GM18498 (cell line): ENCODE measurements around the gene ZNF841.
"Not testable (repeated sequence)": the region's sequence is repeated elsewhere in the genome, so short reads cannot be mapped to it uniquely, and the experiment has no call there.

Experiments used
- ATAC-seq: cut with Tn5 transposase; IDR thresholded peaks from one replicate; pipeline ENCODE4 v1.9.1; 2021; ENCODE audit warnings: mild to moderate bottlenecking, moderate library complexity; ENCODE audit not compliant: unreplicated experiment

Gene ZNF841

DNA sequence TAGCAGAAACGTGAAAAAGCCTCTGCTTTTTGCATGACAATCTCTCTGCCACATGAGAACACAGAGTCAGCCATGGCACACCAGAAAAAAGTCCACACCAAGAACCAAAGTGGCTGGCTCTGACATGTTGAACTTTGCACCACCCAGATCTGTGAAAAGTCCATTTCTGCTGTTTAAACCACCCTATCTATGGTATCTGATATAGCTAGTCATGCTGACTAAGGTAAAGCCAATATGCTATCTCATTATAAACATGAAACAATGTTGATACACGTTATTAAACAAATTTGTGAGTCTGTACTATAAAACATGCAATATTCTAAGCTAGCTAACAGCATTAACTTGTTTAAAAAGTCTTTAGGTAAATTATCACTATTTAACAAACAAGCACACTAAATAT, 25.9 kb downstream of the ZNF841 start:
- no peak for ATAC-seq

DNA sequence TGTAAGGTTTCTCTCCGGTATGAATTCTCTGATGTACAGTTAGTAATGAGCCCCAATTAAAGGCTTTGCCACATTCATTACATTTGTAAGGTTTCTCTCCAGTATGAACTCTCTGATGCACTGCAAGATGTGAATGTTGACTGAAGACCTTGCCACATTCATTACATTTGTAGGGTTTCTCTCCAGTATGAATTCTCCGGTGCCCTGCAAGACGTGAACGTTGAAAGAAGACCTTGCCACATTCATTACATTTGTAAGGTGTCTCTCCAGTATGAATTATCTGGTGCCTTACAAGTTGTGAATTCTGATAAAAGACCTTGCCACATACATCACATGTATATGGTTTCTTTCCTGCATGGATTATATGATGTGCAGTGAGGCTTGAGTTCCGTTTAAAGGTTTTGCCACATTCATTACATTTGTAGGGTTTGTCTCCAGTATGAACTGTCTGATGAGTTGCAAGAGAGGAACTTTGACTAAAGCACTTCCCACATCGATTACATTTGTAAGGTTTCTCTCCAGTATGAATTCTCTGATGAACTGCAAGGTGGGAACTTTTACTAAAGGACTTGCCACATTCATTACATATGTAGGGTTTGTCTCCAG, 29.2 kb downstream of the ZNF841 start:
- no peak for ATAC-seq

DNA sequence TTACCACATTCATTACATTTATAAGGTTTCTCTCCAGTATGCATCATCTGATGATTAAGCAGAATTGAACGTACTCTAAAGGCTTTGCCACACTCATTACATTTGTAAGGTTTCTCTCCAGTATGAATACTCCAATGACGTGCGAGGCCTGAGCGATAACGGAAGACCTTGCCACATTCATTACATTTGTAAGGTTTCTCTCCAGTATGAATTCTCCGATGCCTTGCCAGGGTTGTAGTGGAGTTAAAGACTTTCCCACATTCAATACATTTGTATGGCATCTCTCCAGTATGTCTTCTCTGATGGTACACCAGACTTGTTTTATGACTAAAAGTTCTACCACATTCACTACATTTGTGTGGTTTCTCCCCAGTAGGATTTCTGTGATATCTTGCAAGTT, 30.2 kb downstream of the ZNF841 start:
- no peak for ATAC-seq

DNA sequence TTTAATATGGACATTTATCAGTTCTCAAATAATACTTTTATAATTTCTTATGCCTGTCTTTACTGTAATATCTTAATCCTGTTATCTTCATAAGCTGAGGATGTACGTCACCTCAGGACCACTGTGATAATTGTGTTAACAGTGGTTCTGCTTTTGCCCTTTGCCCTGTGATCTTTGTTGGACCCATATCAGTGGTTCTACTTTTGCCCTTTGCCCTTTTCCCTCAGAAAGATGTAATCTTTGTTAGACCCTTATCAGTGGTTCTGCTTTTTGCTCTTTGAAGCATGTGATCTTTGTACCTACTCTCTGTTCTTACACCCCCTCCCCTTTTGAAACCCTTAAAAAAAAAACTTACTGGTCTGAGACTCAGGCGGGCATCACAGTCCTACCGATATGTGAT, 39.1 kb downstream of the ZNF841 start:
- not testable (repeated sequence) for ATAC-seq

DNA sequence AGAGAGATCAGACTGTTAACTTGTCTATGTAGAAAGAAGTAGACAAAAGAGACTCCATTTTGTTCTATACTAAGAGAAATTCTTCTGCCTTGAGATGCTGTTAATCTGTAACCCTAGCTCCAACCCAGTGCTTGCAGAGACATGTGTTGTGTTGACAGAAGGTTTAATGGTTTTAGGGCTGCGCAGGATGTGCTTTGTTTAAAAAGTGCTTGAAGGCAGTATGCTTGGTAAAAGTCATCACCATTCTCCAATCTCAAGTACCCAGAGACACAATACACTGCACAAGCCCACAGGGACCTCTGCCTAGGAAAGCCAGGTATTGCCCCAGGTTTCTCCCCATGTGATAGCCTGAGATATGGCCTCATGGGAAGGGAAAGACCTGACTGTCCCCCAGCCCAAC, 43.8 kb downstream of the ZNF841 start:
- not testable (repeated sequence) for ATAC-seq

DNA sequence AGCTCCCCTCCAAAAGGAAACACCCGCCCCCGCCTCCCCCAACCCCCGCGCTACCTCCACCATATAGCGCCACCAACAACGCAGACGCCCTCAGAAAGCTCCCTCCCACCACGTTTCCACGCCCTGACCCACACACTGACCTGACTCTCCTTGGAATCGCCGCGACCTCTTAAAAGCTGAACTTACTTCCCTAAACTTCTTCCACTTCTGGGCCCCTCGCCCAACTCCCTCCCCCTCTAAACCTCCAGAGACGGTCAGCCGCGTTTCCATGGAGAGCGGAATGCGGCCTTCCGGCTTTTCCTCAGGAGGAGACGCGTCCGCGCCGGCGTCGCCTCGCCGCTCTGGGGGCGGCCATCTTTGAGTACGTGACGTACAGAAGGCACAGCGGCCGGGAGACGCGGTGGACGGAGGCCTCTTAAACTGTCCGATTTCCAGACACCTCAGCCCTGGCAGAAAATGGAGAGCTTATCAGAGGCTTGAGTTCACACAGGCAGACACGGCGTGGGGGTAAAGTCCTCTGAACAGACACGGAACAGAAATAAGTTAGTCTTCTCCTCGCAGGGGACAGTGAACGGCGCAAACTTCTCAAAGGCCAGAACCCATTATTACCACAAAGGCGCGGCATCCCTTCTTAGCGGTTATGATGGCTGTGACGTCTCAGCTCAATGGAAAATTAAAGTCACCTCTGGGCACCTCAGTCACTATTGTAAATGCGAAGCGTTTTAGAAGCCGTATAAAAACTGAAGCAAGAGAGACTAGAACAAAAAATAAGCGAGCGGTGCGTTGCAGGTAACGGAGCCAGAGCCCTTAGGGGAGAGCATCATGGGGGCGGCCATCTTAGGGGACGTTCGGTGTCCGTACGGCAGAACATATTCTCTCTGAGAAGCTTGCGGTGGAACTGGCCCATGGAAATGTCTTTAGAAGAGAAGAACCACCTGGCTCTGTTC, 46.7 kb downstream of the ZNF841 start, which contains the start of gene ZNF432:
Gene ZNF432 (minus strand): TSS at position 284 of the 947 bp plus-strand sequence. CDS start 1,970 bp downstream, outside the sequence.
- ATAC-seq = peak; percentile 93

DNA sequence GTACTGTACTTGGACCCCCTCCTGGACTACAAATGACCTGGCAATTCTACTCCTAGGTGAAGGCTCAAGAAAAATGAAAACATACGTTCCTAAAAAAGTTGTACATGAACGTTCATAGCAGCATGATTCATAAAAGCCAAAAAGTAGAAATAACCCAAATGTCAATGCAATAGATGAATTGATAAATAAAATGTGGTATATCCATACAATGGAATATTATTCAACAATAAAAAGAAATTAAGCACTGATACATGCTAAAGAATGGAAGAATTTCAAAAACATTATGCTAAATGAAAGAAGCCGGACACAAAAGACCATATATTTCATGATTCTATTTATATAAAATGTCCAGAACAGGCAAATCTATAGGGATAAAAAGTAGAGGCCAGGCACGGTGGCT, 56.4 kb downstream of the ZNF841 start:
- no peak for ATAC-seq

DNA sequence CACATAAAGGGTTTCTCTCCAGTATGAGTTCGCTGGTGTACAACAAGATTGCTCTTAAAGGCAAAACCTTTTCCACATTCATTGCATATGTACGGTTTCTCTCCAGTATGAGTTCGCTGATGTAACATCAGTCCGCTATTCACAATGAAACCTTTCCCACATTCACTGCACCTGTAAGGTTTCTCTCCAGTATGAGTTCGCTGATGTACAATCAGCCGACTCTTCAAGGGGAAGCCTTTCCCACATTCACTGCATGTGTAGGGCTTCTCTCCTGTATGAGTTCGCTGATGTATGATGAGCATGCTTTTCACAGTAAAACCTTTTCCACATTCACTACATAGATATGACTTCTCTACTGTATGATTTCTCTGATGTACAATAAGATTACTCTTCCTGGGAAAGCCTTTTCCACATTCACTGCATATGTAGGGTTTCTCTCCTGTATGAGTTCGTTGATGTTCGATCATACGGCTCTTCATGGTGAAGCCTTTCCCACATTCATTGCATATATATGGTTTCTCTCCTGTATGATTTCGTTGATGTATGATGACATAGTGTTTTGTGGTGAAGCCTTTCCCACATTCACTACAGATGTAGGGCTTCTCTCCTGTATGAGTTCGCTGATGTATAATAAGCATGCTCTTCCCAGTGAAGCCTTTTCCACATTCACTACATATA, 61.4 kb downstream of the ZNF841 start:
- ATAC-seq = no peak

DNA sequence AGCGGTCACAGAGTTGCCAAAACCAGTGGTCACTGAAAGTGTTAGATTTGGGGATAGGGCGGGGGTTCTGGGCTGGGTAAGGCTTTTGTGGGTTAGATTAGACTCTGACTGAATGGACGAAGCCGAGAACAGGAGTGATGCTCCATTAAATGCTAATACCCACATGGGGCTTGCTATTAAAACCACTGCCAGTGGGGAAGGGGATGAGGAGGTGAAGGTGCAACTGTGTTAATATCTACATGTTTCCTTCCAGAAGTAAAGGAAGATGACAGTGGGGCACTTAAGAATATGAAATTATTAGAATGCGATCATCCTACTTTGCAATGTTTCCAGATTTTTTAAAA, 66.8 kb downstream of the ZNF841 start:
- ATAC-seq = peak; percentile 22

DNA sequence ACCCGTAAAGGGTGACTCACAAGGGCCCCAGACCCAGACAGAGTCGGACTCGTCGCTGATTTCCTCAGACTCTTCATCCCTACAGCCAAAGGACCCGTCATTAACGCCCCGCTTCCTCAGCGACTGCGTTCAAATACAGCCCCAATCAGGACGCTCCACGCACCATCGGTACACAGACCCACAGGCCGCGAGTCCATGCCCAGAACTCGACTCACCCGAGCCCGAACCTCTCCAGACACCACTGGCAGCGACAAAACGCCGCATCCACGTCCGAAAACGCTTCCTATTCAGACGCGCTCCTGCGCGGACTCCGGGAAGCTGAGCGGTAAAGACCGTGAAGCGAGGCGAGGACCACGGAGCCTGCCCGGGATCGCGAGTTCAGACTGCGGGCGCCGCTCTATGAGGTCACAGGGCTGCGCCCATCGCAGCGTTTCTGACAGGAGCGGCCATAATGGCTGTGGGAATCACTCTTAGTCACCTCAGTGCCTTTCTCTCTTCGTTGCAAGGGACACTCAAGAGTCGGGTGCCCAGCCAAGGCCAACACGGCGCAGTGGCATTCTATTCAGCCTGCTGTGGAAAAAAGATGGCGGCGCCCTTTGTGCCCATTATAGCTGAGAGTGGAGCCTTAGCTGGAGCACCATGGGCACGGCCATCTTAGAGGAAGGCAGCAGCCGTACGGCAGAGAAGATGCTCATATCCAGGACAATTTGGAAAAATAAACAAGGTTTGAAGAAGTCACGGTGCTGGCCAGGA, 67.4 kb downstream of the ZNF841 start, which contains the start of gene ZNF614:
Gene ZNF614 (minus strand): TSS at position 353 of the 753 bp plus-strand sequence. CDS start 2,634 bp downstream, outside the sequence.
- ATAC-seq = peak; percentile 90

DNA sequence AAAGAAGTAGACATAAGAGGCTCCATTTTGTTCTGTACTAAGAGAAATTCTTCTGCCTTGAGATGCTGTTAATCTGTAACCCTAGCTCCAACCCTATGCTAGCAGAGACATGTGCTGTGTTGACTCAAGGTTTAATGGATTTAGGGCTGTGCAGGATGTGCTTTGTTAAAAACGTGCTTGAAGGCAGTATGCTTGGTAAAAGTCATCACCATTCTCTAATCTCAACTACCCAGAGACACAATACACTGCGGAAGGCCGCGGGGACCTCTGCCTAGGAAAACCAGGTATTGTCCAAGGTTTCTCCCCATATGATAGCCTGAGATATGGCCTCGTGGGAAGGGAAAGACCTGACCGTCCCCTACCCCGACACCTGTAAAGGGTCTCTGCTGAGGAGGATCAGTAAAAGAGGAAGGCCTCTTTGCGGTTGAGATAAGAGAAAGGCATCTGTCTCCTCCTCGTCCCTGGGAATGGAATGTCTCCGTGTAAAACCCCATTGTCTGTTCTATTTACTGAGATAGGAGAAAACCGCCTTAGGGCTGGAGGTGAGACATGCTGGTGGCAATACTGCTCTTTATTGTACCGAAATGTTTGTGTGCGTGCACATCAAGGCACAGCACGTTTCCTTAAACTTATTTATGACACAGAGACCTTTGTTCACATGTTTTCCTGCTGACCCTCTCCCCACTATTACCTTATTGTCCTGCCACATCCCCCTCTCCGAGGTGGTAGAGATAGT, 69.1 kb downstream of the ZNF841 start:
- not testable (repeated sequence) for ATAC-seq

DNA sequence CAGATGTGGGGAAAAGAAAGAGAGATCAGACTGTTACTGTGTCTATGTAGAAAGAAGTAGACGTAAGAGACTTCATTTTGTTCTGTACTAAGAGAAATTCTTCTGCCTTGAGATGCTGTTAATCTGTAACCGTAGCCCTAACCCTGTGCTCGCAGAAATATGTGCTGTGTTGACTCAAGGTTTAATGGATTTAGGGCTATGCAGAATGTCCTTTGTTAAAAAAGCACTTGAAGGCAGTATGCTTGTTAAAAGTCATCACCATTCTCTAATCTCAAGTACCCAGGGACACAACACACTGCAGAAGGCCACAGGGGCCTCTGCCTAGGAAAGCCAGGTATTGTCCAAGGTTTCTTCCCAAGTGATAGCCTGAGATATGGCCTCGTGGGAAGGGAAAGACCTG, 71.1 kb downstream of the ZNF841 start:
- ATAC-seq = not testable (repeated sequence)

DNA sequence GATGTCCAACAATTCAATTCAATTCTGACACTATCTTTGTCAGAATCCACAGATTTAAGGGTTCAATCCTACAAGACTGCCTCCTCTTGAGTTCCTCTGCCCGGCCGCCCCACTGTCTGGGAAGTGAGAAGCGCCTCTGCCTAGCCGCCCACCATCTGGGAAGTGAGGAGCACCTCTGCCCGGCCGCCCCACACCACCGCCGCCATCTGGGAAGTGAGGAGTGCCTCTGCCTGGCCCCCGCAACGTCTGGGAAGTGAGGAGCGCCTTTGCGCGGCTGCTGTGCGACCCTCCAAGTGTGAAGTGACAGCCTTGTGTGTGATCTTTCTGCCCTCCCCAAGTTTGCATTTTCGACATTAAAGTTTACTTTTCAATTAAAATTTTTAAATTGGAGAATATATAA, 73.4 kb downstream of the ZNF841 start:
- no peak for ATAC-seq

DNA sequence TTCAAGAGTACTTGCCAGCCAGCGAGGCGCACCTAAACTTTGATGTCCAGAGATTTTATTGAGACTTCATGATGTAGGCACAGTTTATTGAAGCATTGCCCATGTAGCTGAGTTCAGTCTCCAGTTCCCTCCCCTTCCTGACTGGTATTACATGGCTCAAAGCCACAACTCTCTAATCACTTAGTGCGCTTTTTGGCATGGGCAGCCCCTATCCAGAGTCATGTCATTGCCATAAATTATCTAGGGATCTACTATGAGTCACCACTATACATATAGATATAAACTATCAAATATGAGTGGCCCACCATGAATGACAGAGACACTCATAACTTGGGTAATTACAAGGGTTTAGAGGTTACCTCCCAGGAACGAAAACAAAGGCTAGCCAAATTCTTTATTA, 75.1 kb downstream of the ZNF841 start:
- ATAC-seq = no peak
